ENCODE measurements around the gene BAIAP2.

Gene BAIAP2

GRCh38 chr17:81129711-81130367, 94.9 kb downstream of the BAIAP2 start:
- no peak for DNase-seq
- intact Hi-C loops (cut with DNase I): no loop called here

- intact Hi-C loops (cut with DNase I): no loop called here
- peak in 8 of 10 donors; percentile 69 to 97 (median 82) for DNase-seq
Measured at GRCh38 chr17:81130385-81131361, 95.7 kb downstream of the BAIAP2 start.

- peak in 1 of 10 donors; percentile 81 for DNase-seq
- intact Hi-C loops (cut with DNase I): no loop called here
Measured at GRCh38 chr17:81131486-81132196, 96.7 kb downstream of the BAIAP2 start.

GRCh38 chr17:81132197-81132540, 97.2 kb downstream of the BAIAP2 start:
- intact Hi-C loops (cut with DNase I): no loop called here
- DNase-seq: peak in 1 of 10 donors; percentile 86

- DNase-seq: no peak
- intact Hi-C loops (cut with DNase I): no loop called here
Measured at GRCh38 chr17:81132770-81133723, 98.1 kb downstream of the BAIAP2 start.

GRCh38 chr17:81134064-81134781, 99.3 kb downstream of the BAIAP2 start:
- intact Hi-C loops (cut with DNase I): no loop called here
- DNase-seq: no peak

GRCh38 chr17:81135505-81136278, 100.7 kb downstream of the BAIAP2 start:
- DNase-seq: peak in 9 of 10 donors; percentile 61 to 96 (median 70)
- intact Hi-C loops (cut with DNase I): no loop called here

- DNase-seq: no peak
- intact Hi-C loops (cut with DNase I): no loop called here
Measured at GRCh38 chr17:81136366-81136765, 101.4 kb downstream of the BAIAP2 start.

GRCh38 chr17:81137248-81137647, 102.3 kb downstream of the BAIAP2 start:
- intact Hi-C loops (cut with DNase I): no loop called here
- DNase-seq: no peak

GRCh38 chr17:81138083-81138482, 103.1 kb downstream of the BAIAP2 start:
- no peak for DNase-seq
- intact Hi-C loops (cut with DNase I): no loop called here

- intact Hi-C loops (cut with DNase I): no loop called here
- no peak for DNase-seq
Measured at GRCh38 chr17:81138500-81138899, 103.5 kb downstream of the BAIAP2 start.

GRCh38 chr17:81139428-81139827, 104.5 kb downstream of the BAIAP2 start:
- no peak for DNase-seq

GRCh38 chr17:81140018-81140417, 105.1 kb downstream of the BAIAP2 start:
- no peak for DNase-seq

More at GRCh38 chr17:81139428-81139827, 104.5 kb downstream of the BAIAP2 start:
- intact Hi-C loops (cut with DNase I): no loop called here

GRCh38 chr17:81140695-81141094, 105.7 kb downstream of the BAIAP2 start:
- intact Hi-C loops (cut with DNase I): loop anchor here (5.0 kb wide), 1 partner anchor 102 kb away; no protein-coding TSS in a partner anchor
- DNase-seq: peak in 1 of 10 donors; percentile 85

More at GRCh38 chr17:81140018-81140417, 105.1 kb downstream of the BAIAP2 start:
- intact Hi-C loops (cut with DNase I): loop anchor here (5.0 kb wide), 1 partner anchor 102 kb away; no protein-coding TSS in a partner anchor

GRCh38 chr17:81142301-81143199, 107.6 kb downstream of the BAIAP2 start:
- peak in 9 of 10 donors; percentile 72 to 97 (median 85) for DNase-seq
- intact Hi-C loops (cut with DNase I): loop anchor here (1.0 to 5.0 kb wide), 3 partner anchors 47 to 100 kb away; no protein-coding TSS in a partner anchor

- no peak for DNase-seq
- intact Hi-C loops (cut with DNase I): loop anchor here (5.0 kb wide), 1 partner anchor 99 kb away; no protein-coding TSS in a partner anchor
Measured at GRCh38 chr17:81143200-81143527, 108.2 kb downstream of the BAIAP2 start.
